Nephron (organoid): ENCODE measurements around the gene WNT3.

Experiments used
- H3K27ac Mint-ChIP-seq, 3 experiments: 2 replicates each; pipeline ENCODE4 v1.8.0; 2020; ENCODE audit warnings: mixed read lengths in 3 of 3, mild to moderate bottlenecking in 2 of 3, moderate library complexity in 1 of 3
- H3K27me3 Mint-ChIP-seq: 2 replicates; pipeline ENCODE4 v1.8.0; 2021; ENCODE audit warnings: low read depth, mild to moderate bottlenecking, moderate library complexity, mixed read lengths
- H3K36me3 Mint-ChIP-seq: 2 replicates; pipeline ENCODE4 v1.8.0; 2020; ENCODE audit warnings: low read depth, mixed read lengths
- H3K4me1 Mint-ChIP-seq: 2 replicates; pipeline ENCODE4 v1.8.0; 2020; ENCODE audit warnings: mixed read lengths
- H3K4me3 Mint-ChIP-seq, 3 experiments: 2 replicates each; pipeline ENCODE4 v1.8.0; 2020; ENCODE audit warnings: mild to moderate bottlenecking in 3 of 3, mixed read lengths in 3 of 3, moderate library complexity in 2 of 3
- H3K9me3 Mint-ChIP-seq: 2 replicates; pipeline ENCODE4 v1.8.0; 2020; ENCODE audit warnings: mixed read lengths
- CTCF ChIP-seq, 3 experiments: fragments of 200-600 bp; sonication (generic); IDR thresholded peaks; one replicate each; pipeline ENCODE4 v1.5.0; 2021; ENCODE audit warnings: antibody characterized with exemption in 3 of 3; ENCODE audit not compliant: unreplicated experiment in 3 of 3

WNT3 gene

GRCh38 chr17:46739982-46740381 lies 78.5 kb downstream of the WNT3 start:
- Mint-ChIP-seq H3K4me1 (no peaks in the 10 kb centered on the region), H3K27me3 (no peaks in the 10 kb centered on the region), H3K4me3 (no peak overlapping the region), H3K9me3 (no peaks in the 10 kb centered on the region), H3K36me3 (peaks cover 3% of the 10 kb centered on the region), H3K27ac (no peak overlapping the region)
- TF ChIP-seq CTCF (IDR thresholded peaks at IDR 0.05; ENCODE audit: unreplicated experiment in 3 of 3) = no peak

DNA sequence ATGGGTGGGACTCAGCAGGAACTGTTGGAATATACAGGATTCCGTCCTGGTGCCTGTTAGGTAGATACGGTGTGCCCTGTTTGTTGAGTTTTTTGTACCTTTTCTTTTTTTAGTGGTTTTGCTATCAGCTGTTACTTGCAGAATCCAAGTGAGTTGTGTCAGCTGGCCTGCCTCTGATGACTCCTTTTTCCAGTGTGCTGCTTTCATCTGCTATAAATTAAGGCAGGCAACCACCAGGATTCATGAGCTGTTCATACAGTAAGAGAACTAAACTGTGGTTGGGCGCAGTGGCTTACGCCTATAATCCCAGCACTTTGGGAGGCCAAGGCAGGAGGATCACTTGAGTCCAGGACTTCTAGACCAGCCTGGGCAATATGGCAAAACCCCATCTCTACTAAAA lies 79.9 kb downstream of the WNT3 start:
- no peaks in the 10 kb centered on the region for H3K4me1 Mint-ChIP-seq
- no peaks in the 10 kb centered on the region for H3K27me3 Mint-ChIP-seq
- no peak overlapping the region for H3K27ac Mint-ChIP-seq
- no peaks in the 10 kb centered on the region for H3K9me3 Mint-ChIP-seq
- TF ChIP-seq CTCF (IDR thresholded peaks at IDR 0.05; ENCODE audit: unreplicated experiment in 3 of 3) = no peak
- peaks cover 3% of the 10 kb centered on the region for H3K36me3 Mint-ChIP-seq
- no peak overlapping the region for H3K4me3 Mint-ChIP-seq

DNA sequence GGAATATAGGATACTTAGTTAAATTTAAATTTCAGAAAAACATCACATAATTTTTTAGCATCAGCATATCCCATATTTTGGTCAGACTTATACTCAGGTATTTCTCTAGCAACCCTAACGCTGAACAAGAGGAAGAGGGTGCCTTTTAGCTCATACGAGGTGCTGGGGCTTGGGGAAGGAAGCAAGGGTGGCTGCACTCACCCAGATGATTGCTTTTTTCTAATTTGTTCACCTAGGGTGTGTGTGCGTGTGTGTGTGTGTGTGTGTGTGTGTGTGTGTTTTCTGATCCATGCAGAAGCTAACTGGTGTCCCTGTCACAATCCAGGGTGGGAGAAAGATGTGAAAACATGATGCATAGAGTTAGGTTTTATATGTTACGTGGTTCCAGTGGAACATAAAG lies 81.2 kb downstream of the WNT3 start:
- H3K9me3 Mint-ChIP-seq = no peaks in the 10 kb centered on the region
- no peak overlapping the region for H3K4me3 Mint-ChIP-seq
- no peaks in the 10 kb centered on the region for H3K36me3 Mint-ChIP-seq
- no peaks in the 10 kb centered on the region for H3K4me1 Mint-ChIP-seq
- no peak overlapping the region for H3K27ac Mint-ChIP-seq
- no peaks in the 10 kb centered on the region for H3K27me3 Mint-ChIP-seq
- TF ChIP-seq CTCF (IDR thresholded peaks at IDR 0.05; ENCODE audit: unreplicated experiment in 3 of 3) = no peak

- H3K27me3 Mint-ChIP-seq = no peaks in the 10 kb centered on the region
- H3K36me3 Mint-ChIP-seq = no peaks in the 10 kb centered on the region
- no peak for TF ChIP-seq CTCF (IDR thresholded peaks at IDR 0.05; ENCODE audit: unreplicated experiment in 3 of 3)
- no peak overlapping the region for H3K4me3 Mint-ChIP-seq
- no peaks in the 10 kb centered on the region for H3K4me1 Mint-ChIP-seq
- no peaks in the 10 kb centered on the region for H3K9me3 Mint-ChIP-seq
- no peak overlapping the region for H3K27ac Mint-ChIP-seq
These were observed 82.4 kb downstream of the WNT3 start for GRCh38 chr17:46736100-46736499.

GRCh38 chr17:46733837-46734475 lies 84.5 kb downstream of the WNT3 start:
- TF ChIP-seq CTCF (IDR thresholded peaks at IDR 0.05; ENCODE audit: unreplicated experiment in 3 of 3) = no peak
- H3K27ac Mint-ChIP-seq = no peak overlapping the region
- H3K27me3 Mint-ChIP-seq = no peaks in the 10 kb centered on the region
- peaks cover 5% of the 10 kb centered on the region for H3K36me3 Mint-ChIP-seq
- H3K9me3 Mint-ChIP-seq = no peaks in the 10 kb centered on the region
- no peaks in the 10 kb centered on the region for H3K4me1 Mint-ChIP-seq
- H3K4me3 Mint-ChIP-seq = no peak overlapping the region

GRCh38 chr17:46732754-46733398 lies 85.6 kb downstream of the WNT3 start:
- H3K36me3 Mint-ChIP-seq = peaks cover 5% of the 10 kb centered on the region
- H3K27ac Mint-ChIP-seq = peak overlapping the region in 1 of 3 experiments; percentile 84
- no peaks in the 10 kb centered on the region for H3K4me1 Mint-ChIP-seq
- no peaks in the 10 kb centered on the region for H3K27me3 Mint-ChIP-seq
- H3K9me3 Mint-ChIP-seq = no peaks in the 10 kb centered on the region
- peak overlapping the region in 1 of 3 experiments; percentile 44 for H3K4me3 Mint-ChIP-seq
- no peak for TF ChIP-seq CTCF (IDR thresholded peaks at IDR 0.05; ENCODE audit: unreplicated experiment in 3 of 3)
